Keratinocyte (primary cell): Measurements from ENCODE around the gene RAB11FIP3. TPM values are rescaled to one million over a fixed set of nuclear protein-coding genes. Genes with fewer than 3 reads are reported as not detected.

ENCODE experiments used
- DNase-seq: peaks from one replicate; pipeline ENCODE4 v3.0.0-alpha.2; 2011; ENCODE audit warnings: low read depth, missing footprints, low spot score
- FAIRE-seq: peaks from 2 replicates; lab custom pipeline; 2011; peaks lifted over from hg19 to GRCh38; lab: Jason Lieb, UNC
- H2AFZ ChIP-seq: 2 replicates; pipeline ENCODE4 v1.6.0; 2012; ENCODE audit warnings: low read length, control low read depth, inconsistent platforms; ENCODE audit not compliant: control insufficient read depth
- H3K27ac ChIP-seq: 2 replicates; pipeline ENCODE4 v1.5.1; 2011; ENCODE audit warnings: low read length; ENCODE audit not compliant: control insufficient read depth, insufficient read depth
- H3K27me3 ChIP-seq: 3 replicates; pipeline ENCODE4 v1.6.0; 2011; ENCODE audit warnings: low read length; ENCODE audit not compliant: control insufficient read depth, insufficient read depth; ENCODE audit errors: extremely low read depth
- H3K36me3 ChIP-seq, 2 experiments: 2 replicates in 1 of 2; 3 replicates in 1 of 2; pipeline ENCODE4 v1.5.1; 2011; ENCODE audit warnings: low read length in 2 of 2, mild to moderate bottlenecking in 1 of 2; ENCODE audit not compliant: control insufficient read depth in 2 of 2, insufficient read depth in 2 of 2; ENCODE audit errors: extremely low read depth in 1 of 2
- H3K4me1 ChIP-seq: 3 replicates; pipeline ENCODE4 v1.5.1; 2011; ENCODE audit warnings: low read length; ENCODE audit not compliant: control insufficient read depth, insufficient read depth; ENCODE audit errors: extremely low read depth
- H3K4me2 ChIP-seq: 3 replicates; pipeline ENCODE4 v1.6.0; 2011; ENCODE audit warnings: low read depth, low read length; ENCODE audit not compliant: control insufficient read depth, insufficient read depth; ENCODE audit errors: extremely low read depth
- H3K4me3 ChIP-seq, 3 experiments: fragments of 200-600 bp in 1 of 3; sonication (generic) in 1 of 3; 2 replicates in 2 of 3; 3 replicates in 1 of 3; pipeline ENCODE4 v1.5.1; 2011 to 2016; ENCODE audit warnings: low read length in 3 of 3, mild to moderate bottlenecking in 3 of 3, control low read depth in 2 of 3, inconsistent platforms in 1 of 3, low read depth in 1 of 3, mixed read lengths in 1 of 3, mixed run types in 1 of 3, moderate library complexity in 1 of 3; ENCODE audit not compliant: control insufficient read depth in 2 of 3, insufficient read depth in 2 of 3; ENCODE audit errors: extremely low read depth in 1 of 3
- H3K79me2 ChIP-seq: 2 replicates; pipeline ENCODE4 v1.6.0; 2012; ENCODE audit warnings: low read length; ENCODE audit not compliant: control insufficient read depth, insufficient read depth
- H3K9ac ChIP-seq: 3 replicates; pipeline ENCODE4 v1.6.0; 2011; ENCODE audit warnings: low read length; ENCODE audit not compliant: control insufficient read depth, insufficient read depth; ENCODE audit errors: extremely low read depth
- H3K9me1 ChIP-seq: 3 replicates; pipeline ENCODE4 v1.6.0; 2011; ENCODE audit warnings: low read length; ENCODE audit not compliant: control insufficient read depth, insufficient read depth; ENCODE audit errors: extremely low read depth
- H3K9me3 ChIP-seq: 2 replicates; pipeline ENCODE4 v1.5.1; 2012; ENCODE audit warnings: low read depth, low read length; ENCODE audit not compliant: control insufficient read depth
- H4K20me1 ChIP-seq: 3 replicates; pipeline ENCODE4 v1.6.0; 2011; ENCODE audit warnings: low read length; ENCODE audit not compliant: control insufficient read depth, insufficient read depth; ENCODE audit errors: extremely low read depth
- CTCF ChIP-seq, 3 experiments: IDR thresholded peaks in 1 of 3; conservative IDR thresholded peaks in 1 of 3; optimal IDR thresholded peaks in 1 of 3; 2 replicates in 2 of 3; 3 replicates in 1 of 3; pipeline versions ENCODE3 to v1.5.1; 2011; ENCODE audit warnings: low read length in 3 of 3, mild to moderate bottlenecking in 3 of 3, moderate library complexity in 2 of 3, control low read depth in 1 of 3, inconsistent platforms in 1 of 3; ENCODE audit not compliant: insufficient read depth in 2 of 3; ENCODE audit errors: extremely low read depth in 1 of 3
- EZH2 ChIP-seq: IDR thresholded peaks from one replicate; pipeline ENCODE4 v1.6.1; 2012; ENCODE audit warnings: inconsistent platforms, mild to moderate bottlenecking, low read length, moderate library complexity
- dilution Hi-C: fragments of 300-500 bp; cut with MboI; formaldehyde crosslinking; loops from one replicate; pipeline ENCODE4 v1.7.0; 2020; ENCODE audit warnings: low sequenced_read_pairs; ENCODE audit not compliant: extremely low pct_ligation_motif_present
- polyA plus RNA-seq, 5 experiments: library from polyadenylated mRNA; depleted of rRNA in 3 of 5; stranded (reverse) in 3 of 5; stranded (forward) in 1 of 5; unstranded in 1 of 5; fragments of >200 nt; gene quantifications; 1 replicate in 1 of 5; 2 replicates in 3 of 5; 3 replicates in 1 of 5; pipeline versions ENCODE4 v1.2.1 to v1.2.3, GENCODE V29; 2011 to 2012; ENCODE audit warnings: missing spikeins in 2 of 5, low read depth in 1 of 5, low replicate concordance in 1 of 5

Gene RAB11FIP3
- polyA plus RNA-seq, 1 donor (not counting 4 experiments of a cell fraction or from before 2014, with no cell fraction given), result 6.4 TPM

GRCh38 chr16:563072-563644 lies 137.7 kb downstream of the RAB11FIP3 start:
- no peaks in the 10 kb centered on the region for H3K79me2 ChIP-seq
- dilution Hi-C loops, result no loop called here
- H3K4me1 ChIP-seq, result peaks cover 9% of the 10 kb centered on the region
- DNase-seq (no peak), FAIRE-seq (no peak)
- no peak overlapping the region for H3K4me3 ChIP-seq
- no peak overlapping the region for H2AFZ ChIP-seq
- no peaks in the 10 kb centered on the region for H3K9me1 ChIP-seq
- peaks cover 43% of the 10 kb centered on the region for H3K27me3 ChIP-seq
- H3K9ac ChIP-seq, result no peak overlapping the region
- H3K9me3 ChIP-seq, result no peaks in the 10 kb centered on the region
- TF ChIP-seq EZH2 (no peak), CTCF (optimal IDR thresholded peaks at IDR 0.05 in 1 of 3, IDR thresholded peaks at IDR 0.05 in 1 of 3, conservative IDR thresholded peaks at IDR 0.05 in 1 of 3; ENCODE audit: extremely low read depth in 1 of 3, insufficient read depth in 2 of 3, low read length in 3 of 3) (no peak)
- no peak overlapping the region for H3K27ac ChIP-seq
- H3K36me3 ChIP-seq, result no peaks in the 10 kb centered on the region
- no peaks in the 10 kb centered on the region for H4K20me1 ChIP-seq
- H3K4me2 ChIP-seq, result no peak overlapping the region

GRCh38 chr16:564690-565418 lies 139.4 kb downstream of the RAB11FIP3 start:
- H2AFZ ChIP-seq, result no peak overlapping the region
- H3K27ac ChIP-seq, result no peak overlapping the region
- DNase-seq (no peak), FAIRE-seq (no peak)
- H3K9me3 ChIP-seq, result no peaks in the 10 kb centered on the region
- no peak overlapping the region for H3K4me3 ChIP-seq
- TF ChIP-seq EZH2, result no peak
- TF ChIP-seq CTCF (optimal IDR thresholded peaks at IDR 0.05 in 1 of 3, IDR thresholded peaks at IDR 0.05 in 1 of 3, conservative IDR thresholded peaks at IDR 0.05 in 1 of 3; ENCODE audit: extremely low read depth in 1 of 3, insufficient read depth in 2 of 3, low read length in 3 of 3), result no peak
- no peaks in the 10 kb centered on the region for H3K36me3 ChIP-seq
- no peak overlapping the region for H3K4me2 ChIP-seq
- no peaks in the 10 kb centered on the region for H3K79me2 ChIP-seq
- H3K9me1 ChIP-seq, result no peaks in the 10 kb centered on the region
- peaks cover 19% of the 10 kb centered on the region for H3K4me1 ChIP-seq
- no peak overlapping the region for H3K9ac ChIP-seq
- peaks cover 26% of the 10 kb centered on the region for H3K27me3 ChIP-seq
- dilution Hi-C loops, result no loop called here
- no peaks in the 10 kb centered on the region for H4K20me1 ChIP-seq
